ENCODE results near the gene TANGO2.

The TANGO2 gene

GRCh38 chr22:20026204-20026908 lies 5.4 kb downstream of the TANGO2 start:
- no peak overlapping the region for H3K4me3 ChIP-seq (ENCODE audit: low read depth, low read length)
- no peak for TF ChIP-seq CTCF (IDR thresholded peaks at IDR 0.05; ENCODE audit: borderline replicate concordance, insufficient read depth, low read depth, low read length)

- no peak for TF ChIP-seq CTCF (IDR thresholded peaks at IDR 0.05; ENCODE audit: borderline replicate concordance, insufficient read depth, low read depth, low read length)
- no peak overlapping the region for H3K4me3 ChIP-seq (ENCODE audit: low read depth, low read length)
These were observed 6.2 kb downstream of the TANGO2 start for GRCh38 chr22:20026996-20027601.

- TF ChIP-seq CTCF (IDR thresholded peaks at IDR 0.05; ENCODE audit: borderline replicate concordance, insufficient read depth, low read depth, low read length): peak; percentile 13; the same call in 1 of the 2 replicates
- H3K4me3 ChIP-seq (ENCODE audit: low read depth, low read length): no peak overlapping the region
These were observed 7.3 kb downstream of the TANGO2 start for GRCh38 chr22:20027966-20028854.

GRCh38 chr22:20028855-20029549 lies 8.1 kb downstream of the TANGO2 start:
- TF ChIP-seq CTCF (IDR thresholded peaks at IDR 0.05; ENCODE audit: borderline replicate concordance, insufficient read depth, low read depth, low read length): no peak

GRCh38 chr22:20029550-20030225 lies 8.8 kb downstream of the TANGO2 start:
- no peak for TF ChIP-seq CTCF (IDR thresholded peaks at IDR 0.05; ENCODE audit: borderline replicate concordance, insufficient read depth, low read depth, low read length)
- H3K4me3 ChIP-seq (ENCODE audit: low read depth, low read length): no peak overlapping the region

More at GRCh38 chr22:20028855-20029549, 8.1 kb downstream of the TANGO2 start:
- no peak overlapping the region for H3K4me3 ChIP-seq (ENCODE audit: low read depth, low read length)

- no peak for TF ChIP-seq CTCF (IDR thresholded peaks at IDR 0.05; ENCODE audit: borderline replicate concordance, insufficient read depth, low read depth, low read length)
These were observed 11.0 kb downstream of the TANGO2 start for GRCh38 chr22:20031732-20032406.

More at GRCh38 chr22:20031732-20032406, 11.0 kb downstream of the TANGO2 start:
- no peak overlapping the region for H3K4me3 ChIP-seq (ENCODE audit: low read depth, low read length)
